Measurements from ENCODE around the gene PXK.

DNA sequence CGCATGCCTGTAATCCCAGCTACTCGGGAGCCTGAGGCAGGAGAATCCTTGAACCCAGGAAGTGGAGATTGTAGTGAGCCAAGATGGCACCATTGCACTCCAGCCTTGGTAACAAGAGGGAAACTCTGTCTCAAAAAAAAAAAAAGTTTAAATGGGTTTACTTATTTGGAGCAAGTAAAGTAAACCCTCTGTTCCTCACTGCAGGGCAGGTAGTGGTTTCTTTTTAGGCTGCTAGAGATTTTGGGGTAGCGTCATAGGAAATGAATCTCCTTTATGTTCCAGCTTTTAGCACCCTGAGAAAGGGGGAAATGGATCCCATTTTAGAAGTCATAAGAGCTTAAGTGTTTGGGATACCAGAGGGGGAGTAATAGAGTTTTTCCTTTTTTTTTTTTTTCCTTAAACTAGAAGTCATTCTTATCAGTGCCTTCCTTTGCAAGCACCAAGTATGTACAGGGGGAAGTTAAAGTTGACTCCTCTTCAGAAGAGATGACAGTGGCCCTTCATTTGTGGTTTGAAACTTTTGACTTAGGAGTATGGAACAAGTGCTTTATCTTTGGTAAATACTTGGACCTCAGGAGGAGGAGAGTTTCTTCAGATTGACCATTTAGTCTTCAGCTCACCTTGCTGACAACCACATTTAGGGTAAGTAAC is 8.0 kb downstream of the PXK start:
- TF ChIP-seq EZH2phosphoT487 (IDR thresholded peaks at IDR 0.05; ENCODE audit: borderline replicate concordance, low read depth, low read length) = no peak
- TF ChIP-seq, protein P1, sequence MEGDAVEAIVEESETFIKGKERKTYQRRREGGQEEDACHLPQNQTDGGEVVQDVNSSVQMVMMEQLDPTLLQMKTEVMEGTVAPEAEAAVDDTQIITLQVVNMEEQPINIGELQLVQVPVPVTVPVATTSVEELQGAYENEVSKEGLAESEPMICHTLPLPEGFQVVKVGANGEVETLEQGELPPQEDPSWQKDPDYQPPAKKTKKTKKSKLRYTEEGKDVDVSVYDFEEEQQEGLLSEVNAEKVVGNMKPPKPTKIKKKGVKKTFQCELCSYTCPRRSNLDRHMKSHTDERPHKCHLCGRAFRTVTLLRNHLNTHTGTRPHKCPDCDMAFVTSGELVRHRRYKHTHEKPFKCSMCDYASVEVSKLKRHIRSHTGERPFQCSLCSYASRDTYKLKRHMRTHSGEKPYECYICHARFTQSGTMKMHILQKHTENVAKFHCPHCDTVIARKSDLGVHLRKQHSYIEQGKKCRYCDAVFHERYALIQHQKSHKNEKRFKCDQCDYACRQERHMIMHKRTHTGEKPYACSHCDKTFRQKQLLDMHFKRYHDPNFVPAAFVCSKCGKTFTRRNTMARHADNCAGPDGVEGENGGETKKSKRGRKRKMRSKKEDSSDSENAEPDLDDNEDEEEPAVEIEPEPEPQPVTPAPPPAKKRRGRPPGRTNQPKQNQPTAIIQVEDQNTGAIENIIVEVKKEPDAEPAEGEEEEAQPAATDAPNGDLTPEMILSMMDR (conservative IDR thresholded peaks at IDR 0.05; ENCODE audit: low read length) = no peak

Measured in OCI-LY7 (cell line).